ENCODE measurements around the gene ZFP1.

The ZFP1 gene

GRCh38 chr16:75100603-75100990, 47.7 kb upstream of the ZFP1 start:
- Histone ChIP-seq H3K9ac (ENCODE audit: low read depth, low read length) (peak overlapping the region; percentile 51), H3K4me3 (ENCODE audit: low read depth in 1 of 2, low read length in 2 of 2) (peak overlapping the region in 1 of 2 experiments; percentile 31; a peak in 1 of 4 replicates), H3K4me2 (ENCODE audit: insufficient read depth, low read length) (peak overlapping the region; percentile 48), H3K9me3 (ENCODE audit: insufficient read depth, low read length, severe bottlenecking) (no peaks in the 10 kb centered on the region), H2AFZ (ENCODE audit: low read depth, low read length) (no peak overlapping the region), H3K27me3 (ENCODE audit: insufficient read depth, low read length, poor library complexity) (no peaks in the 10 kb centered on the region), H4K20me1 (ENCODE audit: insufficient read depth, low read length) (peaks cover 22% of the 10 kb centered on the region), H3K4me1 (ENCODE audit: insufficient read depth, low read length) (peaks cover 93% of the 10 kb centered on the region), H3K36me3 (ENCODE audit: insufficient read depth, low read length) (peaks cover 74% of the 10 kb centered on the region), H3K79me2 (ENCODE audit: insufficient read depth, low read length) (peaks cover 97% of the 10 kb centered on the region), H3K27ac (ENCODE audit: low read length) (peak overlapping the region; percentile 96)
- no peak for TF ChIP-seq CTCF (IDR thresholded peaks at IDR 0.05; ENCODE audit: borderline replicate concordance, extremely low read depth, low read length, poor library complexity, severe bottlenecking)
- no peak for TF ChIP-seq EZH2 (IDR thresholded peaks at IDR 0.05; ENCODE audit: borderline replicate concordance, low read depth, low read length, severe bottlenecking)
- DNase-seq (no peak), ATAC-seq (ENCODE audit: insufficient read depth, low read depth) (no peak)

DNA sequence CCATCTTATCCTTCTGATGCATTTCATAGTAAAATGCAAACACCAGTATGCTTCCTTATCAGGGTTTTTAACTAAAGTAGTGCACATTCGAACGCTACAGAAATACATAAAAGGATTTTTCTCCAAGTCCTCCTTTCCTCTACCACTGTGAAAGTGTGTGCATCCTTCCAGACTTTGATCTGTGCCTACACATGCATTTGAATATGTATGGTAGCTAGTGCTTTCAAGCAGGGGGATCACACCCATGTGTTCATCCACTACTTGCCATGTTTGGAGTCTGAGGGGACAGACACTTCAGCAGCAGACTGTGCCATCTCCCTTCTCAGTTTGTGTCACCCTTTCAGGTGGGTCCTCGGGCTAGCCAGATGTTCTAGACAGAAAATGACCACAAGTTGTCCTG, 46.7 kb upstream of the ZFP1 start:
- TF ChIP-seq CTCF (IDR thresholded peaks at IDR 0.05; ENCODE audit: borderline replicate concordance, extremely low read depth, low read length, poor library complexity, severe bottlenecking) = no peak
- no peak for TF ChIP-seq EZH2 (IDR thresholded peaks at IDR 0.05; ENCODE audit: borderline replicate concordance, low read depth, low read length, severe bottlenecking)
- Histone ChIP-seq H3K9ac (ENCODE audit: low read depth, low read length) (no peak overlapping the region), H3K36me3 (ENCODE audit: insufficient read depth, low read length) (peaks cover 76% of the 10 kb centered on the region), H3K4me3 (ENCODE audit: low read depth in 1 of 2, low read length in 2 of 2) (no peak overlapping the region), H3K4me2 (ENCODE audit: insufficient read depth, low read length) (no peak overlapping the region), H2AFZ (ENCODE audit: low read depth, low read length) (no peak overlapping the region), H3K27me3 (ENCODE audit: insufficient read depth, low read length, poor library complexity) (no peaks in the 10 kb centered on the region), H3K79me2 (ENCODE audit: insufficient read depth, low read length) (peaks cover 97% of the 10 kb centered on the region), H4K20me1 (ENCODE audit: insufficient read depth, low read length) (peaks cover 22% of the 10 kb centered on the region), H3K4me1 (ENCODE audit: insufficient read depth, low read length) (peaks cover 93% of the 10 kb centered on the region), H3K9me3 (ENCODE audit: insufficient read depth, low read length, severe bottlenecking) (no peaks in the 10 kb centered on the region), H3K27ac (ENCODE audit: low read length) (peak overlapping the region; percentile 96)
- DNase-seq (no peak), ATAC-seq (ENCODE audit: insufficient read depth, low read depth) (no peak)

GRCh38 chr16:75102595-75102994, 45.7 kb upstream of the ZFP1 start:
- peaks cover 93% of the 10 kb centered on the region for H3K4me1 ChIP-seq (ENCODE audit: insufficient read depth, low read length)

More at GRCh38 chr16:75102595-75102994, 45.7 kb upstream of the ZFP1 start:
- H3K4me2 ChIP-seq (ENCODE audit: insufficient read depth, low read length) = no peak overlapping the region
- peaks cover 76% of the 10 kb centered on the region for H3K36me3 ChIP-seq (ENCODE audit: insufficient read depth, low read length)
- 0 out of 2 replicates have a peak overlapping the region, but pooled peaks have one; percentile 2 for H3K9ac ChIP-seq (ENCODE audit: low read depth, low read length)
- peak overlapping the region; percentile 96 for H3K27ac ChIP-seq (ENCODE audit: low read length)
- H3K4me3 ChIP-seq (ENCODE audit: low read depth in 1 of 2, low read length in 2 of 2) = no peak overlapping the region
- no peaks in the 10 kb centered on the region for H3K27me3 ChIP-seq (ENCODE audit: insufficient read depth, low read length, poor library complexity)
- H4K20me1 ChIP-seq (ENCODE audit: insufficient read depth, low read length) = peaks cover 14% of the 10 kb centered on the region
- peaks cover 97% of the 10 kb centered on the region for H3K79me2 ChIP-seq (ENCODE audit: insufficient read depth, low read length)
- ATAC-seq (ENCODE audit: insufficient read depth, low read depth) = no peak
- H3K9me3 ChIP-seq (ENCODE audit: insufficient read depth, low read length, severe bottlenecking) = no peaks in the 10 kb centered on the region
- H2AFZ ChIP-seq (ENCODE audit: low read depth, low read length) = no peak overlapping the region
- TF ChIP-seq CTCF (IDR thresholded peaks at IDR 0.05; ENCODE audit: borderline replicate concordance, extremely low read depth, low read length, poor library complexity, severe bottlenecking) (no peak), EZH2 (IDR thresholded peaks at IDR 0.05; ENCODE audit: borderline replicate concordance, low read depth, low read length, severe bottlenecking) (no peak)
- no peak for DNase-seq
